Activated T-cell treated with anti-CD3 and anti-CD28 coated beads, Interleukin-2, amount 50 U/mL, for 48 hours (primary cell): ENCODE data around the gene MED10.
A peak's percentile ranks its signal among the peaks of the same experiment; 100 is the strongest.

Experiments
- DNase-seq, 2 experiments: peaks; one replicate each; pipeline ENCODE4 v3.0.0-alpha.2; 2020

Gene MED10, protein sequence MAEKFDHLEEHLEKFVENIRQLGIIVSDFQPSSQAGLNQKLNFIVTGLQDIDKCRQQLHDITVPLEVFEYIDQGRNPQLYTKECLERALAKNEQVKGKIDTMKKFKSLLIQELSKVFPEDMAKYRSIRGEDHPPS

DNA sequence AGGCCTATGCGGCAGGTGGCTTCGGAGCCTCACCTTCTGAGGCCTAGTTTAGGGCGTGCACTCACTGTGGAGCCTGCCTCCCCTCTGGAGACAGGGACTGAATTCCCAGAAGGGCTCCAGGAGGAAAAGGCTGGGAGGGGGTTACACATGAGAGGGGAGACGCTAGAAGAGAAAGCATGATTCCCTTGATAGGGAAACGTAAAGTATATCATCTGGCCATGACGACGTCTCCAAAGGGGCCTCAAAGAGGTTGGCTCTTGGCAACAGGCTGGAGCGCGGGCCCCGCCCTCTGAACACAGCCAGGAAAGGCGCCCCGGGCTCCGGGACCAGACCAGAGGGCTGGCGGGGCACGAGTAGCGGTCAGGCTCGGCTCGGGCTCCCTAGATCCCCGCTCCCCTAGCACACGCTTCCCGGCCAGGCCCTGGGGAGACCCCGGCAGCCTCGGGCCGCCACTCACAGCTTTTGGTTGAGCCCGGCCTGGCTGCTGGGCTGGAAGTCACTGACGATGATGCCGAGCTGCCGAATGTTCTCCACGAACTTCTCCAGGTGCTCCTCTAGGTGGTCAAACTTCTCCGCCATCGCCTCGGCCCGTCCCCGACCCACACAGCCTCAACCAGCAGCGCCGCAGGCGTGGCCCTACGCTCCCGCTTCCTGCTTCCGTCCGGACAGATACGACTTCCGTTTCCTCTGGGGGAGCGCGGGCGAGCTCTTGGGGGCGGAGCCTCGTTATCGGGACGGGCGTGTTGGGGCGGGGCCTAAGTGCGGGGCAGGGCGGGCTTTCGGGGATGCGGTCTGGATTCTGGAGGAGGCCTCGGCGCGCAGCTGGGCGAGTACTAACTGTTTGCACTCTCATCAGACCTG lies at the start of gene MED10:
TSS of gene MED10 (minus strand) at position 643 of the 861 bp plus-strand sequence. CDS start at position 579, 64 bp downstream.
- DNase-seq: peak; percentile 98

- DNase-seq: no peak
These were observed 49.3 kb upstream of the MED10 start for GRCh38 chr5:6427694-6428093.

GRCh38 chr5:6424700-6425099 lies 46.4 kb upstream of the MED10 start:
- no peak for DNase-seq

DNA sequence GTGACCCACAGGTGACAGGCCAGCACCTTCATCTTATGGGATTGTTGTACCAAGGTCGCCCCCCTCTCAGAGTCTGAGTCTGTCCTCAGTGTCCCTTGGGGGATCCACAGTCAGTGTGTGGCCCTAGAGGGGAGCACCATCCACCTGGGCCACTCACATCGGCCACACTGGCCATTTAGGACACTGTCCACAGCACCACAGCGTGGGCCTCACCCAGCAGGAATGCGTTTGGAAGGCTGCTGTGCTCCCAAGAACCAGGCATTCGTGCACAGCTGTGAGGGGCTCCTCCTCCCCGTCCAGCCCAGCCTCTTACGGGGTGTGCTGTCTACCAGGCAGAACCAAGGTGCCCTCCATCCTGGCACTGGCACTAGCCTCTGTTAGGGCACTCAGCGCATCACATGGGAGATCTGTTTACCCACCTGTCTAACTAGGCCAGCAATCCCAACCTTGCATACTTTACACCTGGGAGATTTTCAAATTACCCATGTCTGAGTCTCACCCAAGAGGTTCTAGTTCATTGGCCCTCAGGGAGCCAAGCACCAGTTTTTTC lies 45.8 kb upstream of the MED10 start:
- no peak for DNase-seq

DNA sequence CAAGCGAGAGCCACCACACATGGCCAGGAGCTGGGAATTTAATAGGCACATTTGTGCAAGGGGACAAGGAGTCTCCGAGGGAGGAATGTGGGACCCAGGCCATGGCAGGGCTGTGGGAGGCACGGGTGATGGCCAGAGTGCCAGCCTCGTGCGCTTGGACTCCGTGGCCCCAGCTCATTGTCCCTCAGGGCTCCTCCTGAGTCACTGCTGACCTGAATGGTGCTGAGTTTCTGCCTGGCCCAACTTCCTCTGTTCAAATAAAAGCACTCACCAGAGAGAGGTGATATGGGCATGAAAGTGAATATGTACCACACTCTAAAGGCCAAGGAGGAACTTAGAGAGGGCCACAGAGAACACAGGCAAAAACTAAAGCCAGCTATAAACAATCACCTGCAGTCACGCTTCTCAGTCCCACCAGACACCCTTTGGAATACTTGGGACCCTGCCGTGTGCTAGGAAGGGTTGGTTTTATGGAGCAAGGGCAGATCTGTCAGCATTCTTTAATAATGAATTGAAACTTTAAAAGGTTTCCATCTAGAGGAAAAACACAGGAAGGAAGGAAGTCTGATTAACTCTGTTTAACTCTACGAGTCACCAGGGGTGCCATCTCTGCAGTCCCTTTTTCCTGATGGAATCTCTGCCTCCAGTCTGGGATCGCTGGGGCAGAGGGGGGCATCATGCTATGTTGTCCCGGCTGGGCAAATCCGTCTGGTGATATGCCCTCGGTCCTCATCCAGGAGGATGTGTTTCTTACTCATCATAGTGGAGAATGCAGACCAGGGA lies 45.2 kb upstream of the MED10 start:
- DNase-seq: no peak

DNA sequence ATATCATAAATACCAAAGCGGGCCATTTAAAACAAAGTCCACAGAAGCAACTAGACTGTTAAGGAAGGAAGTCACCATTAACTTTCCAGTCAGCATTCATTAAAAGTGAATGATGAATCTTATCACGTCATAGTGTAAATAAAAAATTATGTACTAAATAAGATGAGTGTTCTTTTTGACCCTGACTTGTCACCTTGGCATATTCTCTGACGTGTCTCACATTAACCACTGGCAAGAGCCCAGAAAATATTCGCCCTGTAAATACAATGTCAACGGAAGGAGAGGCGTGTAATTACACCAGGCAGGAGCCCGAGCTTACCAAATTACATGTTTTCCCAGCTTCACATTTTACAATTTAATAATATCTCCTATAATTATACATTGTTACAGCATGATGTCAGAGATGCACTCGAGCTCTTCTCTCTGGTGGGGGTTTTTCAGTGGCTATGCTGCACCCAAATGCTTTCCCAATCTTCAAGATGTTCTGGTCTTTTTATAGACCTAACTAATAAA lies 41.0 kb upstream of the MED10 start:
- DNase-seq: no peak

DNA sequence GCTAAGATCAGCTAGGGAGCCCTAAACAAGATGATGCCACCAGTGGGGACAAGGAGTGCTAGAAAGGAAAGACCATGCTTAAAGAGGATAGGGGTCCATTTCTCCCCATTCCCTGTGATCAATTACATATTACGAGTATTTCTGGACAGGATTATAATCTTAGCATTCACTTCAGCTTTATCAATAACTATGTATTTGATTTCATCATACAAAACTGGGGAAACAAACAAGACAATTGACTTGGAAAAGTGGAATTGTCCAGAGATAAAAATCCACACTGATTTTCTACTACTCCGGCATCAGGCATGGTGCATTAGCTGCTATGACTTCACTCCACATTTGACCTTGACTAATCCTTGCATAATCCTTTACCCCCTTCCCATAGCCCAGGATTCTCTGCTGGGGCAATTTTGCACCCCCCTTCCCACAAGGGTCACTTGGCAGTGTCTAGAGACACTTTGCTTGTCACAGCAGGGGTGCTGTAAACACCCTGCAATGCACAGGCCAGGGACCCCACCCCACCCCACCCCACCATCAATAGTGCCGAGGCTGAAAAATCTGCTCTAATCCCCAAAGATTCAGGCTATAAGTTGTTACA lies 40.4 kb upstream of the MED10 start:
- no peak for DNase-seq

DNA sequence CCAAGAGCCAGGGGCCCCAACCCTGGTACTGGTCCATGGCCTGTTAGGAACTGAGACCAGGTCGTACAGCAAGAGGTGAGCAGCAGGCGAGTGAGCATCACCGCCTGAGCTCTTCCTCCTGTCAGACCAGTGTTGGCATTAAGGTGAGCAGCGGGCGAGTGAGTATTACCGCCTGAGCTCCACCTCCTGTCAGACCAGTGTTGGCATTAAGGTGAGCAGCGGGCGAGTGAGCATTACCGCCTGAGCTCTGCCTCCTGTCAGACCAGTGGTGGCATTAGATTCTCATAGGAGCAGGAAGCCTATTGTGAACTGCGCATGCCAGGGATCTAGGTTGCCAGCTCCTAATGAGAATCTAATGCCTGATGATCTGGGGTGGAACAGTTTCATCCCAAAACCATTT lies 39.3 kb upstream of the MED10 start:
- no peak for DNase-seq

GRCh38 chr5:6412811-6413210 lies 34.5 kb upstream of the MED10 start:
- DNase-seq: no peak

DNA sequence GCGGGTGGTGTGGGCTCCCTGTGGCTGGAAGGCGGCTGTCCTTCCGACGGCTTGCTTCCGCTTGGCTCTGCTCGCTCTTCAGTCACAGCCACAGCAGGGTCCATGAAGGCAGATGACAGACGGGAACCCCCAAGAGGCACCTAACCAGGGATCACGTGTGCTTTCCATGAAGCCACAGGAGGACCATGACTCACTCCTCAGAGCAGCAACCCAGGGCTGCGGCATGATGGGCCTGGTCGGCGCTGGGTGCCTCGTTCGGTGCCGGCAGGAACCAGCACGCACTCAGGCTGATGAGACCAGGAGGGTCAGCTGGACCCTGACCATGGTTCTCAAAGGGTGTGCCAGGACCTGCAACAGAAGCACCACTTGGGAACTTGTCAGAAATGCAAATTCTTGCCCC lies 32.8 kb upstream of the MED10 start:
- DNase-seq: no peak

DNA sequence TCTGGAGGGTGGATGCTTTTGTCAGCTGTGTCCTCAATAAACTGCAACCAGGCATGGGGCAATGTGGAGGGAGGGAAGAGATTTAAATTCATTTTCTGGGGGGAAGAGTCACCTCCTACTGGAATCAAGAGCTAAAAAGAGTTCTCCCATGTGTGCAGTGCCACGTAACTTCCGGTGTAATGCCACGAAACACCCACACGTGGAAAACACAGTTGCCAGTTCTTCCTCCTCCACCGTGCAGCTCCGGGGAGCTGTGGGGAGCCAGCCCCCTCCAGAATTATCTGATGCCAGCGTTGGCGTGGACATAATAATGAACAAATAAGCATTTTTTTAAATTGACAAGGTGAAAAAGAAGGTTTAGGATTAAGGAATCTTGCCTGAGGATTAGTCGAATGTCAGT lies 32.1 kb upstream of the MED10 start:
- DNase-seq: no peak

GRCh38 chr5:6408627-6409446 lies 30.5 kb upstream of the MED10 start:
- DNase-seq: no peak

DNA sequence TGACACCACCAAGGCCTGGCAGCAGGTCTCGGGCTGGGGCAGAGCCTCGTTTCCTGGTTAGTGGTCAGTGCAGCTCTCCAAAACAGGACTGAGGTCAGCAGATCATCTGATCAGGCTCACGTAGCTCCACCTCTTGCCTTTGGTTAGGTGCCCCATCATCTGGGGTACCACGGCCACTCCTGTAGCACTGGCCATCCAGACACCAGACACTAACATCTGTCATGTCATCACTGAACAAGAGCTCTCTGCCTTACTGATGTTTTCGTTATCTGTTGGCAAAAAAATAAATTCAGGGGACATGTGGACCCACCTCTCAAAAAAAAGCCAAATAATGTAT lies 29.9 kb upstream of the MED10 start:
- DNase-seq: no peak

DNA sequence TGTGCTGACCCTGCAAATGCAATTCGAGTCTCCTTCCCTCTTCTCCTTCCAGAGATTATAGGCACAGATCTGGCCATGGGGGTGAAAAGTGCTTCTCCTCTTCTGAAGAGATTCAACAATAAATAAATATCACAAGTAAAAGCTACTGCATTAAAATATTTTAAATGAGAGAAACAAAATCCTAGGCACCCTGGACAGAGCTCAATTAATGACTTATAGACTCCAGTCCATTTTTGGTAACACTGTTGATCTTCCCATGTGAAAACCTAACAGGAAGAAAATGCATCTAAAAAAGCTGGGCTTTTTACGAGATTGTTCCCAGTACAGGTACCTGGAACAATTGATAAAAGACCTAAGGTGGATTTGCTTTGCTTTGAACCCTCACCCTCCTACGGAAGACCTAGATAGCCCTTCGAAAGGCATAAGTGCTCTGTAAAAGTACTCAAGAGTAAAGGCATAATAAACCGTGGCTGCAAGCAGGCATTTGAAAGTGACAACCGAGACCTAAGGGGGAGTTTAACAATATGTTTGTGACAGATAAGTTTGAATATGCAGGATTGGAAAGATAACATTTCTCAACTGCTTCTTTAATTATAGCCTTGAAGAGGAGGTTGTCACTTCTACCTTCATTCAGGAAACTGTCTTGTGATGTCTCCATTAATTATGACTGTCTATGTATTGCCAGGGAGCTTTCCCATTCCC lies 29.4 kb upstream of the MED10 start:
- DNase-seq: no peak

GRCh38 chr5:6405591-6405990 lies 27.2 kb upstream of the MED10 start:
- DNase-seq: no peak

GRCh38 chr5:6404129-6404528 lies 25.8 kb upstream of the MED10 start:
- no peak for DNase-seq

GRCh38 chr5:6403416-6403815 lies 25.1 kb upstream of the MED10 start:
- DNase-seq: no peak

DNA sequence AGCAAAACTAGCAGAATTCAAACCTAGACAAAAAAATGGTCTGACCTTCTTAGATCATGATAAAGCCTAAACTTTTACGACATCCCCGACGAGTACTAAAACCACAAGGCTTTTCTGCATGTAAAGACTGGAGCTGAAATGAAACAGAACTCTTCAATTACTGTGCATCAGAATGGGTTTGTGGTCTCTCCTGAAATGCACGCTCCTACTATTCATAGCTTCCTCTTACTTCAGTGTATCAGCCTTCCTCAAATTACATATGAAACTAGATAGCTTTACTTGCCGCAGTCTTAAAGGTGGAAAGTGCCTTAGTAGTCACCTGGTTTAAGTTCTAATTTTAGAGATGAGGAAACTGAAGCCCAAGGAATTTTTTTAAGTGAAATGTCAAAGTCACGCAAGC lies 24.6 kb upstream of the MED10 start:
- DNase-seq: no peak

DNA sequence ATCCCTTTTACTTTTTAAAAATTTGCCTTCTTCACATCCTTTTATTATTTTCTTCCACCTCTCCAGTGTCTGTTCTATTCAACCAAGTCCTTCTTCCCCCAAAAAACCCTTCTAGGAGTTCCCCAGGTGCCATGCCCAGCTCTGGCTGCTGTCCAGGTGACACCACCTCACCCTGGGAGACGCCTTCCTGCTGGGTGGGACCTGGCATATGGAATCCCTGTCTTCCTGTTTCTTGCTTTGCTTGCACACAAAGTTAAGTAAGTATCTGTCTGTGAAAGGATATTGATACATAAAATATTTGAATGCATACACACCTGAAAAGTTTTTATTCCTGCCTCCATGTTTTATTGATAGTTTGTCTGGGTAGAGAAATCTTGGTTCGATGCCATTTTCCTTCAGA lies 23.1 kb upstream of the MED10 start:
- DNase-seq: no peak

DNA sequence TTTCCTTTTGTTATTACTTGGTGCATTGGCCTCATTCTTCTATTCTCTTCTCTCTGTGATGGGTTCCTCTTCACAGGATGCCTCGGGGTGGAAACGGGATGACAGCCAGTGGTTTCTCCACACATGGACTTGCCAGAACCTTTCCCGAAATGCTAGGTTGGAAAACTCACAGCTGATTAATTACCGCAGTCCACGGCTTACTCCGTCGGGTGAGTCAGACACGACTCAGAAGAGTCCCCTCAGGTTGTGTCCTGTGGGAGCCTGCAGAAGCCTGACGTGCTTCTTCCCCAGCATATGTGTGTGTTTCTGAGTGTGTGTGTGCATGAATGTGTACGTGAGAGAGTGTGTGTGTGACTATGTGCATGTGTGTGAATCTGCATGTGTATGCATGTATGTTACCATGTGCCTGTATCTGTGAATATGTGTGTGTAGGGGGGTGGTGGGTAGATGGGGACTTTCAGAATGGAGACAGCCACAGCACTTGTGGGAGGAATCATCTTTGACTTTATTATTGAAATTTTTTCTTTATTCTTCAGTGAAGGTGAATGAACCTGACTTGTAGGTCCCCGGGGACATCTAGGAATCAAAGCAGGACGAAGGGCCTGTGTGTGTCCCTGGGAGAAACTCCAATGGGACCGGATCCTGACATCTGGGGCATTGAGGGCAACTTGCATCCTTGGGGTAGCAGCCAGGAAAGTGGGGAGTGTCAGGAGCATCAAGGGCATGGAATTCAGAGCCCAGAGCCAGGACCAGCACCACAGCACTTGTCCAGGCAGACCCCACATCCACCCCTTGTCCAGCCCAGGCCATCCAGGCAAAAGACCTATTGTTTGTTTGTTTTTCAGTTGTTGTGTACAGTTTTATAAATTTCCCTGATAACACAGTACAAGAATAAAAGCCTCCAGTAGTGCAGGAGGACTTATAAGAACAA lies 21.9 kb upstream of the MED10 start:
- DNase-seq: no peak
